ENCODE results near the gene POMC.
"Not testable (repeated sequence)": the region's sequence is repeated elsewhere in the genome, so short reads cannot be mapped to it uniquely, and the experiment has no call there.

The POMC gene

DNA sequence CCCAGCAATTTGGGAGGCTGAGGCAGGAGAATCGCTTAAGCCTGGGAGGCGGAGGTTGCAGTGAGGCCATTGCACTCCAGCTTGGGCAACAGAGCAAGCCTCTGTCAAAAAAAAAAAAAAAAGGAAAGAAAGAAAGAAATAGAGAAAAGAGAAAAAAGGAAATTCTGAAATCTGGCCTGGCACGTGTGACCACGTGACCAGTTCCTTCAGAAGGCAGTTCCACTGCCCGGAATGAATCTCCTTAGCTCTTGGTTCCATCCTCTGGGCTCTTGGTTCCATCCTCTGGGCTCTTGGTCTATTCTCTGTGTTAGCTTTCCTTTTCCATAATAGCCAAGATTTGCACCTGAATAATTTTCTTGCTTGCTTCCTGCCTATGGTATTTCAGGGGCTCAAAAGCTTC is 5.3 kb upstream of the POMC start:
- ATAC-seq (replicated peaks; ENCODE audit: extremely low read depth, poor library complexity, severe bottlenecking) (no peak), DNase-seq (ENCODE audit: low spot score in 2 of 2) (no peak)
- Mint-ChIP-seq H3K4me3 (no peak overlapping the region), H3K36me3 (ENCODE audit: insufficient read depth) (no peaks in the 10 kb centered on the region), H3K9me3 (no peaks in the 10 kb centered on the region), H3K27me3 (peaks cover 84% of the 10 kb centered on the region), H3K4me1 (peaks cover under 1% of the 10 kb centered on the region), H3K27ac (ENCODE audit: low read depth) (no peak overlapping the region)

- Mint-ChIP-seq H3K9me3 (no peaks in the 10 kb centered on the region), H3K27me3 (peaks cover 84% of the 10 kb centered on the region)
Measured at GRCh38 chr2:25170888-25171287, 2.5 kb upstream of the POMC start.

DNA sequence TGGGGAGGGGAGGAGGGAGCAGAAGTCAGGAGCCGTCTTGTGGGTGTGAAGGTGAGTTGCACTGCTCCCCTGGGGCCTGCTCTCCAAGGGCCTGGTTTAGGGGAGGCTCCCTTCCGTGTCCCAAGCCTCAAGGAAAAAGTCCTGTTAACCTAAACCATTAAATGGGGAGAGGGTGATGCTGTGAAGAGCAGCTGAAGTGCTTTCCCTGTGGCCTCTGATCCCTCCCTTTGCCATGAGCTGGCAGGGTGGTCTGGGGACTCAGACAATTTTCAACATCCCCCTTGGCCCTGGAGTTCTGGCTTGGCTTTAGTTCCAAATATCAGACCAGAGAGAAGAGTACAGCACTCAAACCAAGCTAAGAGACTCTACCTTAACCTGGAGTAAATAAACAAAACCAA is 692 bp upstream of the POMC start:
- Mint-ChIP-seq H3K4me1 (peaks cover 5% of the 10 kb centered on the region), H3K36me3 (ENCODE audit: insufficient read depth) (peaks cover 3% of the 10 kb centered on the region), H3K9me3 (no peaks in the 10 kb centered on the region), H3K27me3 (peaks cover 68% of the 10 kb centered on the region), H3K4me3 (peak overlapping the region; percentile 70), H3K27ac (ENCODE audit: low read depth) (no peak overlapping the region)
- DNase-seq (ENCODE audit: low spot score in 2 of 2): no peak
- no peak for ATAC-seq (replicated peaks; ENCODE audit: extremely low read depth, poor library complexity, severe bottlenecking)

More at GRCh38 chr2:25170888-25171287, 2.5 kb upstream of the POMC start:
- no peak for DNase-seq (ENCODE audit: low spot score in 2 of 2)
- no peak for ATAC-seq (replicated peaks; ENCODE audit: extremely low read depth, poor library complexity, severe bottlenecking)
- Mint-ChIP-seq H3K4me3 (no peak overlapping the region), H3K36me3 (ENCODE audit: insufficient read depth) (peaks cover 3% of the 10 kb centered on the region), H3K27ac (ENCODE audit: low read depth) (no peak overlapping the region), H3K4me1 (peaks cover 5% of the 10 kb centered on the region)

DNA sequence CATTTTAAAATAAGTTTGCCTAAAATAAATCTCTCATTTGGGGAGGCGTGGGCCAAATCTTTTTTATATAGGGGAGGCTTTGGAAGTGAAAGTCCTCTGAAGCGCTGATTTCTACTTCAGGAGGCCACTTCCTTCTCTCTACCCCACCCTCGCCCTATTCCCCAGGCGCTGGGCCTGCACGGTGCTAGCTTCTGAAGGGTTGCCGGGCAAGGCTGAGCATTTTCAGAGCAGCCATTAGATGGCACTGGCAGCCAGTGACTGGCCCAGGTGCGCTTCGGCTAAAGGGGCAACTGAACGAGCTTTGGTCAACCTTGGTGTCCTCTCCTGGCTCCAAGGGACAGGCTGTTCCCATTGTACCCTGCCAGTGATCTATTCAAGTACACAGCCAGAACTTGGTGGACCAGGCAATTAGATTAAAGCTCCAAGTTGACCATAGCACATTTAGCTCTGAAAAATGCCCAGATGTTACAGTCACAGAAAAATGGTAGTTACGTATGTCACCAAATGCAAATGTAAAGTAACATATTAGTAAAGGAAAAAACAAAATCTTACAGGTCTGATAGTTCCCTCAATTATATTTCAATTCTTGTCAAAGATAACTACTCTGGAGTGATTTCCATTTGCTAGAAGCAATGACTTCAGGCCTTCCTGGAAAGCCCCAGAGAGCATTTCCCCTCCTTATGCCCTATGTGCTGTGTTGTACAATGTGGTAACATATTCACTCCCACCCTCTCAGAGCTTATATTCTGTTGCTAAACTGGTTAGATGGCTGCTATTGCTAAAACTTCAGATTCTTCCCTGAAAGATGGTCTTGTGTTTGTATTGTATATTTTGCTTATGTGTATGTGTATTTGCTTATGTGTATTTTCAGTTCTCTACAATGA is 2.1 kb downstream of the POMC start:
- no peak overlapping the region for H3K4me3 Mint-ChIP-seq
- DNase-seq (ENCODE audit: low spot score in 2 of 2) (no peak), ATAC-seq (replicated peaks; ENCODE audit: extremely low read depth, poor library complexity, severe bottlenecking) (peak; percentile 56)
- no peak overlapping the region for H3K27ac Mint-ChIP-seq (ENCODE audit: low read depth)
- peaks cover 47% of the 10 kb centered on the region for H3K27me3 Mint-ChIP-seq
- no peaks in the 10 kb centered on the region for H3K9me3 Mint-ChIP-seq
- H3K36me3 Mint-ChIP-seq (ENCODE audit: insufficient read depth): peaks cover 3% of the 10 kb centered on the region
- H3K4me1 Mint-ChIP-seq: peaks cover 5% of the 10 kb centered on the region

- DNase-seq (ENCODE audit: low spot score in 2 of 2) (no peak), ATAC-seq (replicated peaks; ENCODE audit: extremely low read depth, poor library complexity, severe bottlenecking) (no peak)
- Mint-ChIP-seq H3K27ac (ENCODE audit: low read depth) (no peak overlapping the region), H3K36me3 (ENCODE audit: insufficient read depth) (peaks cover 5% of the 10 kb centered on the region), H3K4me1 (peaks cover 5% of the 10 kb centered on the region), H3K9me3 (no peaks in the 10 kb centered on the region), H3K27me3 (peaks cover 31% of the 10 kb centered on the region), H3K4me3 (no peak overlapping the region)
Measured at GRCh38 chr2:25164561-25164960, 3.8 kb downstream of the POMC start.

- not testable (repeated sequence) for ATAC-seq (replicated peaks; ENCODE audit: extremely low read depth, poor library complexity, severe bottlenecking); H3K9me3 Mint-ChIP-seq; H3K4me1 Mint-ChIP-seq; DNase-seq (ENCODE audit: low spot score in 2 of 2); H3K27ac Mint-ChIP-seq (ENCODE audit: low read depth); H3K36me3 Mint-ChIP-seq (ENCODE audit: insufficient read depth)
- peak overlapping the region; percentile 48 for H3K4me3 Mint-ChIP-seq
- H3K27me3 Mint-ChIP-seq: peaks cover 10% of the 10 kb centered on the region
Measured at GRCh38 chr2:25162061-25162460, 6.3 kb downstream of the POMC start.

GRCh38 chr2:25161055-25161781 is 7.2 kb downstream of the POMC start:
- ATAC-seq (replicated peaks; ENCODE audit: extremely low read depth, poor library complexity, severe bottlenecking): peak; percentile 43
- H3K27ac Mint-ChIP-seq (ENCODE audit: low read depth): no peak overlapping the region
- H3K4me3 Mint-ChIP-seq: peak overlapping the region; percentile 48
- peak in 1 of 2 donors; percentile 51 for DNase-seq (ENCODE audit: low spot score in 2 of 2)
- H3K27me3 Mint-ChIP-seq: peaks cover 2% of the 10 kb centered on the region
- no peaks in the 10 kb centered on the region for H3K9me3 Mint-ChIP-seq
- no peaks in the 10 kb centered on the region for H3K4me1 Mint-ChIP-seq
- peaks cover 5% of the 10 kb centered on the region for H3K36me3 Mint-ChIP-seq (ENCODE audit: insufficient read depth)

DNA sequence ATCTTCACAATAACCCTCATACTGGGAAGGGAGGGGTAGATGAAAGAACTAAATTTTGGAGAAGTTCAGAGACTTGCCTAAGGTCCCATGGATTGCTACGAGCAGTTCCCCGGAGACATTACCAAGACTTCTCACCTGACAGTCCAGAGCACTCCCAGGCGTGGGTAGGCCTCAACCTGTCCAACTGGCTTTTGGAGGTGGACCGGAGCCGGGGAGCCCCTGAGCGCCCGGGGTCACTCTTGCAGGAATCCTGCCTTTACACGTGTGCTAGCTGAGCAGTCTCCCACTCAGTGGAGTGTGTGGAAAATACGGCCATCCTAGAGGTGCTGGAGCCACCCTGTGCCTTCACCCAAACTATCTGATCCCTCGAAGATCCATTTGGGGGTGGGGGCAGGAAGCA is 8.0 kb downstream of the POMC start:
- no peak overlapping the region for H3K27ac Mint-ChIP-seq (ENCODE audit: low read depth)
- ATAC-seq (replicated peaks; ENCODE audit: extremely low read depth, poor library complexity, severe bottlenecking): no peak
- H3K4me1 Mint-ChIP-seq: no peaks in the 10 kb centered on the region
- no peak for DNase-seq (ENCODE audit: low spot score in 2 of 2)
- no peaks in the 10 kb centered on the region for H3K9me3 Mint-ChIP-seq
- H3K4me3 Mint-ChIP-seq: no peak overlapping the region
- peaks cover 5% of the 10 kb centered on the region for H3K36me3 Mint-ChIP-seq (ENCODE audit: insufficient read depth)
- H3K27me3 Mint-ChIP-seq: peaks cover 6% of the 10 kb centered on the region

DNA sequence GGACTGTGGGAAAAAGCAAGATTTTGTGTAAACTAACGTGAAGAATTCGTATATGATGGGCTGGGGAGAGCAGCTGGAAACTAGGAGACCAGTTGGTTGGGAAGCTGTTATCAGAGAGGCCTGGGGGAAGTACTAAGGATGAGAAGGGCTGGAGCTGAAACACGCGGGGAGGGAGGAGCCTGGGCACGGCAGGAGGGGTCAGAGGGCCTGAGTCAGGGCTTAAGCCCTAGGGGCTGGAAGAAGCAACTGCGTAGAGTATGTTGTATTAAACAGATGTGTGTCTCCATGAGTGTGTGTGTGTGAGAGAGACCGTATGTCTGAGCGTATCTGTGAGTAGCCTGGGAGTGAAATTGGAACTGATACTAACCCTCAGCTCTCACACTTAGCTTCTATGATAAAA is 8.4 kb downstream of the POMC start:
- Mint-ChIP-seq H3K36me3 (ENCODE audit: insufficient read depth) (peaks cover 5% of the 10 kb centered on the region), H3K4me3 (no peak overlapping the region), H3K4me1 (no peaks in the 10 kb centered on the region), H3K9me3 (no peaks in the 10 kb centered on the region), H3K27ac (ENCODE audit: low read depth) (no peak overlapping the region), H3K27me3 (peaks cover 10% of the 10 kb centered on the region)
- DNase-seq (ENCODE audit: low spot score in 2 of 2): no peak
- no peak for ATAC-seq (replicated peaks; ENCODE audit: extremely low read depth, poor library complexity, severe bottlenecking)

DNA sequence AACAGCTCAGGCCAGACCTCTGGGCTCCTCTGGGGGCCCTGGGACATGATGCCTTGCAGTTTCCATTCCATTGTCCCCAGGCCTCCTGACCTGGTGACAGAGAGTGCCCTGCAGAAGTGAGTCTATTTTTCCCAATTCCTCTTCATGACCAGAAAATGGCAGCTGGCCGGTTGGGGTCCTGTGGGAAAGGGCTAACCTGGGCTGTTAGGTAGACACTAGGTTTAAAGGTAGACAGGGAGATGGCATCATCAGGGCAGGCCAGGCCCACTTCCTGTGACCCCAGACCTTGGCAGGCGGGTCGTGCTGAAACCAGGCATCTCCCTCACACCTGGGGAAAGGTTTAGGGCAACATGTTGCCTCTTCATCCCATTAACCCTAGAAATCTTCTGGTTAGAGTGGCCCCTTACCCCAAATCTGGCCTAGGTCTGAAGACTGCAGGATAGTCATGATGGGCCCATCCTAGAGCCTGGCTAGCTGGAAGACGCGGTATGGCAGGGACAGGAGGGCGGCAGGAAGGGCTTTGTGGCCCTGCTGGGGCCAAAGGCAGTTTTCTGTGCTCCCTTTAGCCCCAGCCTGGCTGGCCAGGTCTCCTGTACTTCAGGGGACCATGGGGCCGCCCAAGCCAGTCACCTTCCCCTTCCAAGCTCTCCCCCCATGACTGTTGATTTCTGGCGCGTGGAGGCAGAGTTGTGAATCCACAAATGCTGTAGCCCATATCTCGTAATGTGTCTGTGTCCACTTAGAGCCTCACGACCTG is 10.1 kb downstream of the POMC start:
- peaks cover 7% of the 10 kb centered on the region for H3K36me3 Mint-ChIP-seq (ENCODE audit: insufficient read depth)
- H3K4me3 Mint-ChIP-seq: no peak overlapping the region
- no peak for DNase-seq (ENCODE audit: low spot score in 2 of 2)
- no peak for ATAC-seq (replicated peaks; ENCODE audit: extremely low read depth, poor library complexity, severe bottlenecking)
- no peaks in the 10 kb centered on the region for H3K4me1 Mint-ChIP-seq
- H3K9me3 Mint-ChIP-seq: no peaks in the 10 kb centered on the region
- peaks cover 27% of the 10 kb centered on the region for H3K27me3 Mint-ChIP-seq
- no peak overlapping the region for H3K27ac Mint-ChIP-seq (ENCODE audit: low read depth)

GRCh38 chr2:25155401-25155800 is 13.0 kb downstream of the POMC start:
- Mint-ChIP-seq H3K4me1 (no peaks in the 10 kb centered on the region), H3K9me3 (no peaks in the 10 kb centered on the region), H3K27ac (ENCODE audit: low read depth) (no peak overlapping the region), H3K36me3 (ENCODE audit: insufficient read depth) (peaks cover 4% of the 10 kb centered on the region), H3K4me3 (no peak overlapping the region), H3K27me3 (peaks cover 42% of the 10 kb centered on the region)
- DNase-seq (ENCODE audit: low spot score in 2 of 2) (no peak), ATAC-seq (replicated peaks; ENCODE audit: extremely low read depth, poor library complexity, severe bottlenecking) (no peak)

DNA sequence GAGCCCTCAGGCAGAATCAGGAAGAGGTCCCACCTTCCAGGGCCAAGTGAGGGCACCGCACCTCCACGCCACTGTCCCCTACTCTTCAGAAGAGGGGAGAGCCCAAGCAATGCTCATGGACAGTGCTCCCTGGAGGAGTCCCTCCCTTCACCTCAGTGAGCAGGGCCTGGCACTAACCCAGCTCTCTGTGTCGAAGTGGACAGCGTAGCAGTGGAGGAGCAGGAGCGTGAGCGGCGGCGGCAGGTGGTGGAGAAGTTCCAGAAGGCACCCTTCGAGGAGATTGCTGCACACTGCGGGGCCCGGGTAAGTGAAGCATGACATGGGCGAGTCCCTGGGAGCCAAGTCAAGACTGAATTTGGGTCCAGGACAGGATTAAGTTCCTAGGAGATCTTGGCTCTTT is 16.7 kb downstream of the POMC start:
- ATAC-seq (replicated peaks; ENCODE audit: extremely low read depth, poor library complexity, severe bottlenecking): no peak
- H3K36me3 Mint-ChIP-seq (ENCODE audit: insufficient read depth): peaks cover 2% of the 10 kb centered on the region
- no peak overlapping the region for H3K27ac Mint-ChIP-seq (ENCODE audit: low read depth)

More for the DNA sequence above, 16.7 kb downstream of the POMC start:
- Mint-ChIP-seq H3K27me3 (peaks cover 49% of the 10 kb centered on the region), H3K9me3 (no peaks in the 10 kb centered on the region), H3K4me3 (no peak overlapping the region), H3K4me1 (no peaks in the 10 kb centered on the region)
- no peak for DNase-seq (ENCODE audit: low spot score in 2 of 2)

Measured in central memory CD8-positive, alpha-beta T cell (primary cell).